HepG2 (cell line): ENCODE results near the gene ZNF106. TPM values are rescaled to one million over a fixed set of nuclear protein-coding genes. Genes with fewer than 3 reads are reported as not detected.

Experiments used
- ATAC-seq: fragments of 200-7000 bp; cut with Tn5 transposase; 3 replicates; pipeline ENCODE4 v1.9.1; 2020; ENCODE audit warnings: mild to moderate bottlenecking, moderate library complexity
- BruUV-seq: library from RNA; stranded (reverse); fragments of 400-500 nt; replicated peaks from 2 replicates; lab custom pipeline; 2021; lab: Mats Ljungman, UMichigan
- CTCF ChIA-PET: fragments of 300-600 bp; formaldehyde crosslinking; extraction: SDS; loops from one replicate; lab custom pipeline; 2021; ENCODE audit warnings: low total read pairs, inconsistent platforms, low intra/inter-chr PET ratio; lab: Yijun Ruan, JAX
- POLR2A ChIA-PET: fragments of 350-600 bp; sonication (Branson Sonifier 250); formaldehyde crosslinking; loops from one replicate; lab custom pipeline; 2020; ENCODE audit warnings: antibody characterized with exemption, inconsistent platforms; lab: Yijun Ruan, JAX
- DNase-seq: peaks from one replicate; pipeline ENCODE4 v3.0.0-alpha.2; 2015; ENCODE audit warnings: low spot score
- FAIRE-seq: peaks from 3 replicates; lab custom pipeline; 2011; peaks lifted over from hg19 to GRCh38; lab: Jason Lieb, UNC
- H2AFZ ChIP-seq: one replicate; pipeline ENCODE4 v1.6.1; 2011; ENCODE audit warnings: low read length, inconsistent platforms
- H3K27ac ChIP-seq: fragments of 300-600 bp; 3 replicates; pipeline ENCODE4 v1.8.0; 2011; ENCODE audit warnings: mixed run types, mild to moderate bottlenecking, mixed read lengths, low read length, inconsistent platforms; ENCODE audit not compliant: insufficient read depth; ENCODE audit errors: extremely low read length
- H3K27me3 ChIP-seq, 2 experiments: fragments of 200-600 bp in 1 of 2; 2 replicates in 1 of 2; 3 replicates in 1 of 2; pipeline versions ENCODE4 v1.6.0 to v1.8.0; 2011; ENCODE audit warnings: low read length in 2 of 2, mild to moderate bottlenecking in 2 of 2, moderate library complexity in 2 of 2, inconsistent platforms in 1 of 2; ENCODE audit not compliant: insufficient read depth in 2 of 2, control insufficient read depth in 1 of 2
- H3K36me3 ChIP-seq, 2 experiments: fragments of 200-600 bp in 1 of 2; replicated peaks in 1 of 2; 2 replicates in 1 of 2; 3 replicates in 1 of 2; pipeline versions ENCODE4 v1.5.1 to v1.8.0; 2011; ENCODE audit warnings: low read length in 2 of 2, inconsistent platforms in 1 of 2; ENCODE audit not compliant: insufficient read depth in 2 of 2, control insufficient read depth in 1 of 2
- H3K4me1 ChIP-seq: 2 replicates; pipeline ENCODE4 v1.5.1; 2012; ENCODE audit warnings: low read length, inconsistent platforms; ENCODE audit not compliant: insufficient read depth
- H3K4me2 ChIP-seq: 2 replicates; pipeline ENCODE4 v1.6.0; 2011; ENCODE audit warnings: low read depth, low read length, inconsistent platforms
- H3K4me3 ChIP-seq, 3 experiments: fragments of 200-600 bp in 1 of 3; sonication (generic), shearing (Covaris generic) in 1 of 3; replicated peaks in 1 of 3; 2 replicates each; pipeline ENCODE4 v1.5.1; 2011 to 2016; ENCODE audit warnings: low read length in 3 of 3, inconsistent platforms in 2 of 3, low read depth in 2 of 3, mild to moderate bottlenecking in 2 of 3, control low read depth in 1 of 3, mixed read lengths in 1 of 3; ENCODE audit not compliant: insufficient read depth in 1 of 3
- H3K79me2 ChIP-seq: one replicate; pipeline ENCODE4 v1.6.1; 2011; ENCODE audit warnings: low read length, inconsistent platforms; ENCODE audit not compliant: insufficient read depth
- H3K9ac ChIP-seq: 2 replicates; pipeline ENCODE4 v1.6.0; 2011; ENCODE audit warnings: mild to moderate bottlenecking, low read depth, low read length, inconsistent platforms; ENCODE audit not compliant: insufficient read depth
- H3K9me3 ChIP-seq: 2 replicates; pipeline ENCODE4 v1.5.1; 2012; ENCODE audit warnings: mild to moderate bottlenecking, low read length
- H4K20me1 ChIP-seq: 2 replicates; pipeline ENCODE4 v1.6.0; 2011; ENCODE audit warnings: inconsistent platforms, mild to moderate bottlenecking, low read length, moderate library complexity; ENCODE audit not compliant: insufficient read depth
- AHR ChIP-seq: IDR thresholded peaks from 2 replicates; pipeline ENCODE4 v1.6.1; 2018; ENCODE audit warnings: missing genetic modification reagents, missing compliant biosample characterization
- ETV6 ChIP-seq: sonication (generic); formaldehyde crosslinking; conservative IDR thresholded peaks from 2 replicates; pipeline ENCODE4 v1.4.0; 2020; ENCODE audit warnings: missing genetic modification reagents
- HNF4A ChIP-seq: sonication (generic); formaldehyde crosslinking; IDR thresholded peaks from 2 replicates; pipeline ENCODE4 v1.4.0; 2020; ENCODE audit warnings: missing genetic modification reagents
- KAT8 ChIP-seq: IDR thresholded peaks from 2 replicates; pipeline ENCODE4 v1.6.1; 2016; ENCODE audit warnings: missing genetic modification reagents, missing compliant biosample characterization
- MBD4 ChIP-seq: IDR thresholded peaks from 2 replicates; pipeline ENCODE4 v1.6.1; 2012; ENCODE audit warnings: low read length, inconsistent platforms, borderline replicate concordance
- MED13 ChIP-seq: sonication (generic); formaldehyde crosslinking; IDR thresholded peaks from 2 replicates; pipeline ENCODE4 v1.5.0; 2020; ENCODE audit warnings: missing genetic modification reagents
- ZBTB42 ChIP-seq: sonication (generic); formaldehyde crosslinking; IDR thresholded peaks from 2 replicates; pipeline ENCODE4 v1.5.0; 2020; ENCODE audit warnings: mild to moderate bottlenecking, missing genetic modification reagents
- ZFP91 ChIP-seq: sonication (generic); formaldehyde crosslinking; IDR thresholded peaks from 2 replicates; pipeline ENCODE4 v1.9.0; 2022; ENCODE audit warnings: missing genetic modification reagents, mild to moderate bottlenecking, borderline replicate concordance
- ZNF354B ChIP-seq: sonication (generic); formaldehyde crosslinking; IDR thresholded peaks from 2 replicates; pipeline ENCODE4 v1.8.0; 2022; ENCODE audit warnings: mild to moderate bottlenecking, missing genetic modification reagents
- ZNF431 ChIP-seq: sonication (generic); formaldehyde crosslinking; IDR thresholded peaks from 2 replicates; pipeline ENCODE4 v1.9.0; 2022; ENCODE audit warnings: missing genetic modification reagents, low read depth, mild to moderate bottlenecking, borderline replicate concordance
- ZNF639 ChIP-seq: conservative IDR thresholded peaks from 2 replicates; pipeline ENCODE4 v1.6.1; 2018; ENCODE audit warnings: missing genetic modification reagents
- ZNF646 ChIP-seq: sonication (generic); formaldehyde crosslinking; IDR thresholded peaks from 2 replicates; pipeline ENCODE4 v1.9.0; 2021; ENCODE audit warnings: mild to moderate bottlenecking, missing genetic modification reagents
- ZNF709 ChIP-seq: sonication (generic); formaldehyde crosslinking; IDR thresholded peaks from 2 replicates; pipeline ENCODE4 v1.5.0; 2020; ENCODE audit warnings: mild to moderate bottlenecking, missing genetic modification reagents
- WGBS: methylation state at CpG from one replicate; pipeline ENCODE4 v1.1.6; 2017; ENCODE audit warnings: low lambda C conversion rate; 5-methylcytosine and 5-hydroxymethylcytosine counted together
- in situ Hi-C: cut with HindIII; loops from 2 replicates; pipeline ENCODE4 v1.10.0; 2017; ENCODE audit warnings: low pct_unique_long_range_greater_than_20kb; ENCODE audit not compliant: extremely low pct_ligation_motif_present
- intact Hi-C: fragments of 100-400 bp; cut with micrococcal nuclease; formaldehyde crosslinking; loops from one replicate; pipeline ENCODE4 v1.10.0; 2022; ENCODE audit not compliant: unreplicated experiment
- polyA plus RNA-seq, 8 experiments: library from polyadenylated mRNA; depleted of rRNA in 3 of 8; stranded (reverse) in 7 of 8; unstranded in 1 of 8; fragments of >200 nt; fragmentation: Illumina TruSeq in 4 of 8; extraction: Trizol in 4 of 8; gene quantifications; 2 replicates each; pipeline versions ENCODE4 v1.2.1 to v1.2.3, GENCODE V29; 2011 to 2016; ENCODE audit warnings: low read depth in 4 of 8, missing spikeins in 1 of 8, mixed read lengths in 1 of 8; ENCODE audit not compliant: insufficient read depth in 1 of 8
- total RNA-seq, 5 experiments: library from RNA; depleted of rRNA; stranded (reverse); fragments of >200 nt; fragmentation: Illumina TruSeq; extraction: Trizol; gene quantifications; 2 replicates each; pipeline ENCODE4 v1.2.3, GENCODE V29; 2016; ENCODE audit warnings: low read depth in 1 of 5

The ZNF106 gene
- total and polyA plus RNA-seq, 2 of the 13 experiments (the other 11 are each of a cell fraction or from before 2014, with no cell fraction given) = 12.5 to 35.1 TPM

- Histone ChIP-seq H3K27me3 (no peaks in the 10 kb centered on the region), H3K4me2 (no peak overlapping the region), H4K20me1 (no peaks in the 10 kb centered on the region), H3K27ac (no peak overlapping the region), H3K4me3 (no peak overlapping the region), H2AFZ (no peak overlapping the region), H3K4me1 (peaks cover 33% of the 10 kb centered on the region), H3K36me3 (peaks cover 0 to 4% of the 10 kb centered on the region in 2 experiments; a peak in 1 of 5 replicates), H3K79me2 (peaks cover 39% of the 10 kb centered on the region), H3K9me3 (no peaks in the 10 kb centered on the region), H3K9ac (no peak overlapping the region)
- in situ Hi-C loops (no loop called here), intact Hi-C loops (no loop called here)
- 99% methylated on average over 4 of the region's 4 CpGs for WGBS
- no peak for ATAC-seq
- BruUV-seq = no TSS peak
- TF ChIP-seq MED13 (CRISPR knock-in tag) (no peak), ZNF354B (no peak), ETV6 (CRISPR knock-in tag) (no peak), AHR (CRISPR knock-in tag) (no peak), ZFP91 (no peak), ZNF639 (no peak), ZNF709 (CRISPR knock-in tag) (no peak), ZNF646 (CRISPR knock-in tag) (no peak), KAT8 (no peak), ZNF431 (CRISPR knock-in tag) (no peak), ZBTB42 (CRISPR knock-in tag) (no peak), MBD4 (no peak), HNF4A (no peak)
- no peak for DNase-seq
- ChIA-PET POLR2A (no interaction called here), CTCF (no interaction called here)
- FAIRE-seq = no peak
Observed at GRCh38 chr15:42502477-42502876, 11.5 kb upstream of the ZNF106 start.
